Adrenal gland (tissue), 5 donors: ENCODE results near the gene NCKAP5.

Experiments
- POLR2A ChIP-seq, 2 donors: fragments of 450-650 bp; IDR thresholded peaks; one replicate each; pipeline ENCODE4 v1.6.1; 2017; ENCODE audit warnings: antibody characterized with exemption in 2 of 2, mild to moderate bottlenecking in 2 of 2, moderate library complexity in 1 of 2
- TF ChIP-seq, protein P1 (sequence below), 6 experiments: fragments of 450-650 bp in 4 of 6; fragments of 200-600 bp in 2 of 6; sonication (generic) in 1 of 6; IDR thresholded peaks; 1 replicate in 5 of 6; 2 replicates in 1 of 6; pipeline versions ENCODE4 v1.5.1 to v1.8.0; 2016 to 2021; ENCODE audit warnings: antibody characterized with exemption in 6 of 6, mild to moderate bottlenecking in 2 of 6, moderate library complexity in 1 of 6
- donor health status: DM: no; HTN: no; CAD: no.

GRCh38 chr2:132788310-132788838, 779.9 kb downstream of the NCKAP5 start:
- TF ChIP-seq, protein P1, sequence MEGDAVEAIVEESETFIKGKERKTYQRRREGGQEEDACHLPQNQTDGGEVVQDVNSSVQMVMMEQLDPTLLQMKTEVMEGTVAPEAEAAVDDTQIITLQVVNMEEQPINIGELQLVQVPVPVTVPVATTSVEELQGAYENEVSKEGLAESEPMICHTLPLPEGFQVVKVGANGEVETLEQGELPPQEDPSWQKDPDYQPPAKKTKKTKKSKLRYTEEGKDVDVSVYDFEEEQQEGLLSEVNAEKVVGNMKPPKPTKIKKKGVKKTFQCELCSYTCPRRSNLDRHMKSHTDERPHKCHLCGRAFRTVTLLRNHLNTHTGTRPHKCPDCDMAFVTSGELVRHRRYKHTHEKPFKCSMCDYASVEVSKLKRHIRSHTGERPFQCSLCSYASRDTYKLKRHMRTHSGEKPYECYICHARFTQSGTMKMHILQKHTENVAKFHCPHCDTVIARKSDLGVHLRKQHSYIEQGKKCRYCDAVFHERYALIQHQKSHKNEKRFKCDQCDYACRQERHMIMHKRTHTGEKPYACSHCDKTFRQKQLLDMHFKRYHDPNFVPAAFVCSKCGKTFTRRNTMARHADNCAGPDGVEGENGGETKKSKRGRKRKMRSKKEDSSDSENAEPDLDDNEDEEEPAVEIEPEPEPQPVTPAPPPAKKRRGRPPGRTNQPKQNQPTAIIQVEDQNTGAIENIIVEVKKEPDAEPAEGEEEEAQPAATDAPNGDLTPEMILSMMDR (IDR thresholded peaks at IDR 0.05) = no peak
- no peak for TF ChIP-seq POLR2A (IDR thresholded peaks at IDR 0.05)
